AG04449 (cell line): ENCODE data around the gene KLK12.

Experiments
- CTCF ChIA-PET: fragments of 350-600 bp; formaldehyde crosslinking; extraction: SDS; loops from one replicate; lab custom pipeline; 2021; ENCODE audit warnings: antibody characterized with exemption; lab: Yijun Ruan, JAX
- POLR2A ChIA-PET: fragments of 400-600, 350-600 bp; formaldehyde crosslinking; extraction: SDS; loops from one replicate; lab custom pipeline; 2020; ENCODE audit warnings: antibody characterized with exemption, inconsistent platforms; lab: Yijun Ruan, JAX
- DNase-seq: peaks from one replicate; pipeline ENCODE4 v3.0.0-alpha.2; 2010; ENCODE audit warnings: low read depth, low spot score
- H3K4me3 ChIP-seq: 2 replicates; pipeline ENCODE4 v1.5.1; 2011; ENCODE audit warnings: low read depth, mild to moderate bottlenecking, control low read depth, low read length
- TF ChIP-seq, protein P1 (sequence below): IDR thresholded peaks from one replicate; pipeline ENCODE4 v1.5.1; 2011; ENCODE audit warnings: mild to moderate bottlenecking, moderate library complexity, low read length, control low read depth, inconsistent platforms; ENCODE audit not compliant: insufficient read depth; ENCODE audit errors: missing control alignments

KLK12 gene

DNA sequence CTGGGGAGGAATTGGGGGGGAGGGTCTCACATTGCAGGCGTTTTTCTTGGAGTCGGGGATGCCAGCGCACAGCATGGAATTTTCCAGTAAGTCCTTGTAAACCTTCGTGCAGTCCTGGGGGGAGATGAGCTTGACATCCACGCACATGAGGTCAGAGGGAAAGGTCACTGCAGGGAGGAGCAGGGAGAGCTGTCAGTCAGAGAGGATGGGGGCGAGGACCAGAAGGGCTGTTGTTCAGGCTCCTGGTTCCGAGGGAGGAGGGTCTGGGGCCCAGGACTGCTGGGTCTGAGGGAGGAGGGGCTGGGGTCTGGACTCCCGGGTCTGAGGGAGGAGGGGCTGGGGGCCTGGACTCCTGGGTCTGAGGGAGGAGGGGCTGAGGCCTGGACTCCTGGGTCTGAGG is 55.0 kb downstream of the KLK12 start:
- no peak for DNase-seq
- TF ChIP-seq, protein P1, sequence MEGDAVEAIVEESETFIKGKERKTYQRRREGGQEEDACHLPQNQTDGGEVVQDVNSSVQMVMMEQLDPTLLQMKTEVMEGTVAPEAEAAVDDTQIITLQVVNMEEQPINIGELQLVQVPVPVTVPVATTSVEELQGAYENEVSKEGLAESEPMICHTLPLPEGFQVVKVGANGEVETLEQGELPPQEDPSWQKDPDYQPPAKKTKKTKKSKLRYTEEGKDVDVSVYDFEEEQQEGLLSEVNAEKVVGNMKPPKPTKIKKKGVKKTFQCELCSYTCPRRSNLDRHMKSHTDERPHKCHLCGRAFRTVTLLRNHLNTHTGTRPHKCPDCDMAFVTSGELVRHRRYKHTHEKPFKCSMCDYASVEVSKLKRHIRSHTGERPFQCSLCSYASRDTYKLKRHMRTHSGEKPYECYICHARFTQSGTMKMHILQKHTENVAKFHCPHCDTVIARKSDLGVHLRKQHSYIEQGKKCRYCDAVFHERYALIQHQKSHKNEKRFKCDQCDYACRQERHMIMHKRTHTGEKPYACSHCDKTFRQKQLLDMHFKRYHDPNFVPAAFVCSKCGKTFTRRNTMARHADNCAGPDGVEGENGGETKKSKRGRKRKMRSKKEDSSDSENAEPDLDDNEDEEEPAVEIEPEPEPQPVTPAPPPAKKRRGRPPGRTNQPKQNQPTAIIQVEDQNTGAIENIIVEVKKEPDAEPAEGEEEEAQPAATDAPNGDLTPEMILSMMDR: no peak
- no peak overlapping the region for H3K4me3 ChIP-seq
- ChIA-PET CTCF (no interaction called here), POLR2A (no interaction called here)
